GM12864 (cell line): ENCODE data around the gene PDZRN3.

Source experiments
- DNase-seq: peaks from one replicate; pipeline ENCODE4 v3.0.0-alpha.2; 2011; ENCODE audit warnings: low read depth
- H3K4me3 ChIP-seq: 2 replicates; pipeline ENCODE4 v1.5.1; 2011; ENCODE audit warnings: mild to moderate bottlenecking, low read depth, low read length, control low read depth
- TF ChIP-seq, protein P1 (sequence below): IDR thresholded peaks from 2 replicates; pipeline ENCODE4 v1.5.1; 2011; ENCODE audit warnings: low read depth, mild to moderate bottlenecking, moderate library complexity, low read length, control low read depth, inconsistent platforms; ENCODE audit errors: missing control alignments

PDZRN3 gene

DNA sequence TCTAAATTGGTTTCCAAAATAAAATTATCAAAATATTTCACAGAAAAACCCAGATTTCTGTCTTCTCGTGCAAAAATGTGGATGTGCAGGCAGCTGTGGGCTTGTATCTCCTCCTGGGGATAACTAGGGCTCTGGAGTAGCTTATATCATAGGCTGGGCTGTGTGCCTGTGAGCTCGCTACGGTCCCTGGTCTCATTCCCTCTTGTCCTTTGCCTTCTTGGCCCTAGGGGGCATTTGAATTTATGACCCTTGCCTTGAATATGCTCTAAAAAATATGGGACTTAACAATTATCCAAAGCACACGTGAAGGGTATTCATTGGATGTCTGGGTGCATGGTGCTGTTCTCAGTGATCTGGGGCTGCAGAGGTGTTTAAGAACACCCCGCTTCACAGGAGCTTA is 132.6 kb downstream of the PDZRN3 start:
- no peak overlapping the region for H3K4me3 ChIP-seq
- TF ChIP-seq, protein P1, sequence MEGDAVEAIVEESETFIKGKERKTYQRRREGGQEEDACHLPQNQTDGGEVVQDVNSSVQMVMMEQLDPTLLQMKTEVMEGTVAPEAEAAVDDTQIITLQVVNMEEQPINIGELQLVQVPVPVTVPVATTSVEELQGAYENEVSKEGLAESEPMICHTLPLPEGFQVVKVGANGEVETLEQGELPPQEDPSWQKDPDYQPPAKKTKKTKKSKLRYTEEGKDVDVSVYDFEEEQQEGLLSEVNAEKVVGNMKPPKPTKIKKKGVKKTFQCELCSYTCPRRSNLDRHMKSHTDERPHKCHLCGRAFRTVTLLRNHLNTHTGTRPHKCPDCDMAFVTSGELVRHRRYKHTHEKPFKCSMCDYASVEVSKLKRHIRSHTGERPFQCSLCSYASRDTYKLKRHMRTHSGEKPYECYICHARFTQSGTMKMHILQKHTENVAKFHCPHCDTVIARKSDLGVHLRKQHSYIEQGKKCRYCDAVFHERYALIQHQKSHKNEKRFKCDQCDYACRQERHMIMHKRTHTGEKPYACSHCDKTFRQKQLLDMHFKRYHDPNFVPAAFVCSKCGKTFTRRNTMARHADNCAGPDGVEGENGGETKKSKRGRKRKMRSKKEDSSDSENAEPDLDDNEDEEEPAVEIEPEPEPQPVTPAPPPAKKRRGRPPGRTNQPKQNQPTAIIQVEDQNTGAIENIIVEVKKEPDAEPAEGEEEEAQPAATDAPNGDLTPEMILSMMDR = no peak
- DNase-seq = no peak

GRCh38 chr3:73491287-73491662 is 133.5 kb downstream of the PDZRN3 start:
- TF ChIP-seq, protein P1 = no peak
- H3K4me3 ChIP-seq = no peak overlapping the region
- no peak for DNase-seq

GRCh38 chr3:73490453-73491286 is 134.1 kb downstream of the PDZRN3 start:
- TF ChIP-seq, protein P1 = no peak
- H3K4me3 ChIP-seq = no peak overlapping the region
- no peak for DNase-seq

DNA sequence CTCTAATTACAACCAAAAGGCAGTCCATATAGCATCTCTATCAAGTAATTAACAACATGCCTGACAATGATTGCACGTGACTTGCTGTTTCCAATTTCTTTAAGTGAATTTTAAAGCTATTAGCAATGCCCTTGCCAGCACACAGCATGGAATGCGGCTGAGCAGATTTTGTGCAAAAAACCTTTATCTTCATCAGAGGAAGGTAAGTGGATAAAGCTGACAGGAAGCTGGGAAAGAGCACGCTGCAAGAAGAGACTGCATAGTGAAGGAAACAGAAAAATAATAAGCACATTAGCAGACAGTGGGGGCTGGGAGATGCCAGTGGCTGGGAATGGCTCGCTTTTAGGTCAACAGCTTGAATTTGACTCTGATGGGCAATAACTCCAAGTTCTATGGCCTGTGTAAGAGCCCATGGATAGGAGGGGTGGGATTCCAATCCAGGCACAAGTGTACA is 138.8 kb downstream of the PDZRN3 start:
- H3K4me3 ChIP-seq = no peak overlapping the region
- no peak for DNase-seq
- TF ChIP-seq, protein P1 = no peak

DNA sequence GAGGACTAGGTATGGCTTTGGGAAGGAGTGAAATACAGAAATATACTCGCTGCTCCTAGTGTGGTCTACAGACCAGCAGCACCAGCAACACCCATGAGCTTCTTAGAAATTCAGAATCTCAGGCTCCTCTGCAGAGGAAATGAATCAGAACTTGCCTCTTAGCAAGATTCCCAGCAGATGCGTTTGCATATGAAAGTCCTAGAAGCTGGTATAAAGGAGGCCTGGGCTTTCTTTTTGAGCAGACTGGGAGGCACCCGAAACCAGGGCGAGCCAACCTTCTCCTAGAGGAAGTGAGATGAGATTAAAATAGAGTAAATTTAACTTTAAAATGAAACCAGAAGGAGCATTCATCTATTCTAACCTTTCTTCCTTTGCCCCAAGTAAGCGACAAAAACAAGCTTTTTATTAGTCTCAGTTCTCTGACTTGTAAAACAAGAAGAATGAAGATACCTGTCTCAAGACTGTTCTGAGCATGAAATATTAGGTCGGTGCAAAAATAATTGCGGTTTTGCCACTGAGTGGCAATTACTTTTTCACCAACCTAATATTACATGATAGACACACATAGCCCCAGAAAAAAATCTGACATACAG is 140.0 kb downstream of the PDZRN3 start:
- H3K4me3 ChIP-seq = no peak overlapping the region; the same call in 1 of the 2 replicates
- peak; percentile 69 for DNase-seq
- TF ChIP-seq, protein P1 = no peak

DNA sequence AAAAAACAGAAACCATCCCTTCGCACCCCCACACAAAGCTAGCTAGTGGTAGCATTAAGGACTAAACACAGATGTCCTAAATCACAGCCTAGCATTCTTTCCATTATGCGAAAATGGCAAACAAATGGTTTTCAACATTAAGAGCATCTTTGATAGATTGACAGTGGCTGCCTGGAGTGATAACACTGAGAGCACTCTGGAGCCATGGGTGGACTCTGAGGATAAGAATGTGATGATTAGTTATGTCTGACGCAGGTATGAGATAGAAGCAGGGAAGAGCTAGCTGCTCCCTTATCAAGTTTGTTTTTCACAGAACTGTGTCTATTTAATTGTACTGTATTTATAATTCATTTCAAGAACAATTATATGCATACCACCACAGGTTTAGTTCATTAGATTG is 142.9 kb downstream of the PDZRN3 start:
- TF ChIP-seq, protein P1 = no peak
- H3K4me3 ChIP-seq = no peak overlapping the region
- DNase-seq = no peak
